SKM-1 (cell line): ENCODE measurements around the gene DNAH2.

Experiments
- DNase-seq: peaks from one replicate; lab custom pipeline; 2025; ENCODE audit not compliant: unreplicated experiment; lab: John Stamatoyannopoulos, UW

Gene DNAH2

DNA sequence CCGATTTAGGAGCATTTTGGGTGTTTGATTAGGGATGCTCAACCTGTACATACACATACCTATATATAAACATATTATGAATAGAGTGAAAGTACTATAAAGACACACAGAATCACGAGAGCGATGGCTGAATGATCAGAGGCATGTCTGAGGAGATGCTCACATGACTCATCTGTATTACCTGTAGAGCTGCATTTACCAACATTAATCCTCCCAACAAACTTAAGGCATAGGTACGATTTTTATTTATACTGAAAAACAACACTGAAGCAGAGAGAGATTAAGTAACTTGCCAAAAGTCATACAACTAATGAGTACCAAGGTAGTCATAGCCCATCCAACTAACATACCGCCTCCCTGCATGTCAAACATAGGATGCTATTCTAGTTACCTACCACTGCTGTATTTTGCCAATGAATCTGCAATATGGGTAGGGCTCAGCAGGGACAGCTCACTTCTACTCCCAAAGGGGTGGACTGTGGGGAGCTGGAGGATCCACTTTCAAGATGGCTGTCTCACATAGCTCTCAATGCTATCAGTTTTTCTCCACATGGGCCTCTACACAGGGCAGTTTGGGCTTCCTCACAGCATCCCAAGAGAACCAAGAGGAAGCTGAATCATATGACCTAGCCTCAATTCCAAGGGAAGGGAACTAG, 147.6 kb downstream of the DNAH2 start:
- DNase-seq = no peak

DNA sequence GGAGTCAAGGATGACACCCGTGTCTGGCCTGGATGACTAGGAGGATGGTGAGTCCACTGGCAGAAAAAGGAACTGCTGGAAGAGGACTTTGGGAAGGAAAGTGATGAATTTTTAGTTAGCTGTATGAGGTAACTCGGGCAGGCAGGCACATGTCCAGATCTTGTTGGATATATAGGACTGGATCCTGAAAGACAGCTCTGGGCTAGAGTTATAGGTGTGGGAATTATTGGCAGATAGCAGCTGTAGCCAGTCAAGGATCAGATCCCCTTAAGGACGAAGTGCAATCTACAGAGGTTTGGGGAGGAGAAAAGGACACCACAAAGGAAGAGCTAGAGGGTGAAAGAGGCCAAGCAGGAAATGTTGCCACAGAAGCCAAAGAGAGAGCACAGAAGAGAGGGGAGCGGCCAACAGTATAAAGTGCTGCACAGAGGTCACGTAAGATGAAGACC, 150.4 kb downstream of the DNAH2 start:
- no peak for DNase-seq

- DNase-seq = no peak
Measured at GRCh38 chr17:7873051-7873450, 155.5 kb downstream of the DNAH2 start.

DNA sequence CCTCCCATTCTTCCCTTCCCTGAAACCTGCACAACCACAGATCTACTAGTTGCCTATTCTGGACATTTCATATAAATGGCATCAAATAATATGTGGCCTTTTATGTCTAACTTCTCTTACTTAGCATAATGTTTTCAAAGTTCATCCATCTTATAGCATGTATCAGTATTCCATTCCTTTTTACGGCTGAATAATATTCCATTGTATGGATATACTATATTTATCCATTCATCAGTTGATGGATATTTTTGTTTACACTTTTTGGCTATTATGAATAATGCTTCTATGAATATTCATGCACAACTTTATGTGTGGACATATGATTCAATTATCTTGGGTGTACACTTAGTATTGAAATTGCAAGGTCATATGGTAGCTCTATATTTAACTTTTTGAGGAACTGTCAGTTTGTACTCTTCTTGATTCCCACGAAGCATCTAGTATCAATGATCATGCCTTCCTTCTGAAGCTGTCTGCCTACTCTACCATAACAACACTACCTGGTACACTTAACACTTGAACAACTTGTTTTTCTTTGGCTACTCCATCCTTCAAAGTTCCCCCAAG, 158.3 kb downstream of the DNAH2 start:
- no peak for DNase-seq

GRCh38 chr17:7878234-7878633, 160.7 kb downstream of the DNAH2 start:
- DNase-seq = no peak

DNA sequence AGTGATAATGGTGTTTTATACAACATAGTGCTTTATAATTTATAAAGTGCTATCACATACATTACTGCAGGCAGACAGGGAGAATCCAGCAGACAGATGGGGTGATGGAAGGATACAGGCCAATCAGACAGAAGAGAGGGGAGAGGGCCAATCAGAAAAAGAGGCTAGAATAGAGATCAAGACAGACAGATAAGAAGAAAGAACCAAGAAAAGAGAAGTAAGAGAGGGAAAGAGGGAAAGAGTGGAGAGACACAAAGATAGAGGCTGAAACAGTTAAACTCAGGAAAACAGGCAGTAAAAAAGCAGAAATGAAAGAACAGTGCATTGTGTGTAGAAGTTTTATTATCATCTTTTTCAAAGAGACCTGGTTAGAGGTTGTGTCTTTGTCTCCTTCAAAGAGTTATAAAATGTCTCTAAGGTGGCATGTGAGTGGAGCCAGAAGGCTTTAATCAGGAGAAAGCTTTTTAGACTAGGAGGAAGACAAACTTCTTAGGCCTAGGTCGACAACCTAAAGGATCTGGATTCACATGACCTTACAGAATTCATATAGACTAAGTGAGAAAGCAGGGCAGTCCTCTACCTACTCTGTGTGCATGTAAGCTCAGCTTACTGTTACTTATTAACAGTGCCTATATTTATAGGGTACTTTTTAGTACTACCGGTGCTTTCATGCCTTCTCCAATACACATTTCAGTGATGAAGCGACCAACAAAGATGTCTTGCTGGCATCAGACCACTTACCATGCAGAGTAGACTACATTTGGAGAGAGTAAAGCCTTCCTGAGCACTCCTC, 162.7 kb downstream of the DNAH2 start:
- no peak for DNase-seq

DNA sequence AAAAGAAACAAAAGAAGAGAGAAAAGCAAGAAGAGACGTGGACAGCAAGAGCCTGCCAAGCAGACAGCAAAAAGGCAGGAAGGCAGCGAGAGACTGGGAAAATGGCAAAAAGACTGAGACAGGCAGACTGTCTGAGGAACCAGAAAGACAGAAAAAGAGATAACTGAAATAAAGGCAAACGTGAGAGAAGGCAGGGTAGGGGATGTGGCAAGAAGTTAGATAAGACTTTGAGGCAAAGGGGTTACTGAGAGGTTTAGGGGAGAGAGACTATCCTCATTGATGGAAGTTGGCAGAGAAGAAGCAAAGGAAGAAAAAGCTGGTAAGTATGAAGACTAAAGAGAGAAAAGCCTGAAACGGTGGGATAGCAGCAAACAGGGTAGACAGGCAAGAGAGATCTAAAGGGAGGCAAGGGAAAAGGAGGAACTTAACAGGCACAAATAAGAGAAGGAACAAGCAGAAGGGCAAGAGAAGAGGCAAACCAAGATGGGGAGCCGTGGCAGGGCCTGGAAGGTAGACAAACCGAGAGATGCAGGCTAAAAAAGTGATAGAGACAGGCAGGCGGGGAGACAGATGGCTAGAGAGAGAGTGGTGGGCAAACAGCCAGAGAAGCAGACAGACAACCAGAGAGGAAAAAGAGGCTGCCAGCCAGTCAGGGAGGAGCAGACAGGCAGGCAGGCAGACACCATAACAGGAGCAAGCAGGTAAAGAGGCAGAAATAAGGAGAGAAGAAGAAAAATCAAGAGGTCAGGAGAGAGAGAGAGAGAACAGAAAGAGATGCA, 163.9 kb downstream of the DNAH2 start:
- DNase-seq = no peak

GRCh38 chr17:7882068-7882467, 164.5 kb downstream of the DNAH2 start:
- no peak for DNase-seq

GRCh38 chr17:7882629-7883028, 165.1 kb downstream of the DNAH2 start:
- DNase-seq = no peak
